Gastrocnemius medialis (tissue), 4 donors: ENCODE data around the gene IL4R.

Experiments
- CTCF ChIP-seq, 5 experiments: fragments of 450-650 bp in 3 of 5; fragments of 200-600 bp in 2 of 5; sonication (generic) in 2 of 5; IDR thresholded peaks in 4 of 5; conservative IDR thresholded peaks in 1 of 5; 1 replicate in 4 of 5; 2 replicates in 1 of 5; pipeline ENCODE4 v1.5.1; 2016 to 2019; ENCODE audit warnings: antibody characterized with exemption in 5 of 5, mild to moderate bottlenecking in 3 of 5, moderate library complexity in 3 of 5
- POLR2A ChIP-seq, 2 donors: fragments of 450-650 bp; IDR thresholded peaks; one replicate each; pipeline ENCODE4 v1.6.1; 2017; ENCODE audit warnings: antibody characterized with exemption in 2 of 2, mild to moderate bottlenecking in 2 of 2, moderate library complexity in 2 of 2

- no peak for TF ChIP-seq POLR2A (IDR thresholded peaks at IDR 0.05)
- no peak for TF ChIP-seq CTCF (IDR thresholded peaks at IDR 0.05 in 4 of 5, conservative IDR thresholded peaks at IDR 0.05 in 1 of 5)
These were observed 87.2 kb downstream of the IL4R start for GRCh38 chr16:27400751-27401620.
